Measurements from ENCODE around the gene RPUSD1.

DNA sequence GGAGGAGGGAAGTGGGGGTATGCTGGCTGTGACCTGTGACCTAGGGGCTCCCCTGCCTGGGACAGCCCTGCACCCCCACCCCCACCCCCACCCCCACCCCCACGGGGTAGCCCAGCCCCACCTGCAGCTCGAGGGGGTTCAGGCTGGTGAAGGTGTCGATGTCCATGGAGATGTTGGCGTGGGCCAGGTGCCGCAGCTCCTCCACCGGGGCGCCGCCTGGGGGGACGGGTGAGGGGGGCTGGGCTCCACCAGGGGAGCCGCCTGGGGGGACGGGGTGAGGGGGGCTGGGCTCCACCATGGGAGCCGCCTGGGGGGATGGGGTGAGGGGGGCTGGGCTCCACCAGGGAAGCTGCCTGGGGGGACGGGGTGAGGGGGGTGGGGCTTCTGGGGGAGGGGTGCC, 17.8 kb downstream of the RPUSD1 start:
- TF ChIP-seq, protein P1, sequence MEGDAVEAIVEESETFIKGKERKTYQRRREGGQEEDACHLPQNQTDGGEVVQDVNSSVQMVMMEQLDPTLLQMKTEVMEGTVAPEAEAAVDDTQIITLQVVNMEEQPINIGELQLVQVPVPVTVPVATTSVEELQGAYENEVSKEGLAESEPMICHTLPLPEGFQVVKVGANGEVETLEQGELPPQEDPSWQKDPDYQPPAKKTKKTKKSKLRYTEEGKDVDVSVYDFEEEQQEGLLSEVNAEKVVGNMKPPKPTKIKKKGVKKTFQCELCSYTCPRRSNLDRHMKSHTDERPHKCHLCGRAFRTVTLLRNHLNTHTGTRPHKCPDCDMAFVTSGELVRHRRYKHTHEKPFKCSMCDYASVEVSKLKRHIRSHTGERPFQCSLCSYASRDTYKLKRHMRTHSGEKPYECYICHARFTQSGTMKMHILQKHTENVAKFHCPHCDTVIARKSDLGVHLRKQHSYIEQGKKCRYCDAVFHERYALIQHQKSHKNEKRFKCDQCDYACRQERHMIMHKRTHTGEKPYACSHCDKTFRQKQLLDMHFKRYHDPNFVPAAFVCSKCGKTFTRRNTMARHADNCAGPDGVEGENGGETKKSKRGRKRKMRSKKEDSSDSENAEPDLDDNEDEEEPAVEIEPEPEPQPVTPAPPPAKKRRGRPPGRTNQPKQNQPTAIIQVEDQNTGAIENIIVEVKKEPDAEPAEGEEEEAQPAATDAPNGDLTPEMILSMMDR (IDR thresholded peaks at IDR 0.05) = no peak
- no peak for TF ChIP-seq POLR2A (IDR thresholded peaks at IDR 0.05)

Data from uterus (tissue), 2 donors.